ENCODE measurements around the gene BIRC6.

Gene BIRC6

DNA sequence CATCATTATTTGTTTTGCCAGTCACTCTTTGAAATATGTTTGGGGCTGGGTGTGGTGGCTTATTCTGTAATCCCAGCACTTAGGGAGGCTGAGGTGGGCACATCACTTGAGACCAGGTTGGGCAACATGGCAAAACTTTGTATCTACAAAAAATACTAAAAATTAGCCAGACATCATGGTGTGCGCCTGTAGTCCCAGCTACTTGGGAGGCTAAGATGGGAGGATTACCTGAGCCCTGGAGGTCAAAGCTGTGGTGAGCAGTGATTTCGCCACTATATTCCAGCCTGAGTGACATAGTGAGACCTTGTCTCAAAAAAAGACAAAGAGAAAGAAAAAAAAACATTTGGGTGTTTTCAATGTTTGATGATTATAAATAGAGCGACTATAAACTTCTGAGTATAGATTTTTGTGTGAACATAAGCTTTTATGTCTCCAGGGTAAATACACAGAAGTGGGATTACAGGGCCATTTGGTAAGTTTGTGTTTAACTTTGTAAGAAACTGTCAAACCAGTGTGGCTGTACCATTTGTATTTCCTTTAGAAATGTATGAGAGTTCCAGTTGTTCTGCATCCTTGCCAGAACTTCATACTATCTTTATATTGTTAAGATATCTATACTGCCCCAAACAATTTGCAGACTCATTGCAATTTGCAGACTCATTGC, 15.8 kb downstream of the BIRC6 start:
- DNase-seq: no peak

DNA sequence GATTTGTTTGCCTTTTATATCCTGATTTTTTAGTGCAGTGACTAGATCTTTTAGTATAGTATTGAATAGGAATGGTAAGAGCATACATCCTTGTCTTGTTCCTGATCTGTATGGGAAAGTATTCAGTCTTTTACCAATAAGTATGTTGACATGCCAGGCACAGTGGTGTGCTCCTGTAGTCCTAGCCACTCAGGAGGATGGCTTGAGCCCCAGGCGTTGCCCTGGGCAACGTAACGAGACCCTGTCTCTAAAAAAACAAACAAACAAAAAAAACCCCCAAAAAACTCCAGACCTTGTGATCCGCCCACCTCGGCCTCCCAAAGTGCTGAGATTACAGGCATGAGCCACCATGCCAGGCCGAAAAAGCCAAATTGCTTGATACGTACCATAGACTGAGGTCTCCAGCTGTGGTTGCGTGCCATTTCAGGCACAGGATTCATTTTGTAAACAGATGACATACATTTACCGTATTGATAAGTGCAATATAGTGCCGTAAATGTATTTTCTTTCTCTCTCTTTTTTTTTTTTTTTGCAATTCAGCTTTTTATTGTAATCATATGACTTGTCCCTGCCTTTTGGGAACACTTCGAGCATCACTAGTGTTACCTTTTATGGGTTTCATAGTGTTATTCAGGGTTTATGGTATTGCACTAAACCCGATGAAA, 18.5 kb downstream of the BIRC6 start:
- no peak for DNase-seq

DNA sequence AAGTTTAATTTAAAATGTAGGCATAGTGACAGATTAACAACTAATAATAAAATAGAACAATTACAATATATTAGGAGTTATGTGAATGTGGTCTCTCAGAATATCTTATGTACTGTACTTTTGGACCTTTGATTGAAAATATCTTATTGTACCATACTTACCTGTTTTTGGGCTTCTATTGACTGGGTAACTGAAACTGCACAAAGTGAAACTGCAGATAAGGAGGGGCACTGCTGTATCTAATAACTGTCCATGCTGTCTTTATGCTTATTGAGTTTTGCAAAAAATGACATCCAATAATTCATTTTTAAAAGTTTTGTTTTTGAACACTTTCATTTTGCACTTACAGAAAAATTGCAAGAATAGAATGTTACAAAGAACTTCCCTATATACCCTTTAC, 19.9 kb downstream of the BIRC6 start:
- no peak for DNase-seq

DNA sequence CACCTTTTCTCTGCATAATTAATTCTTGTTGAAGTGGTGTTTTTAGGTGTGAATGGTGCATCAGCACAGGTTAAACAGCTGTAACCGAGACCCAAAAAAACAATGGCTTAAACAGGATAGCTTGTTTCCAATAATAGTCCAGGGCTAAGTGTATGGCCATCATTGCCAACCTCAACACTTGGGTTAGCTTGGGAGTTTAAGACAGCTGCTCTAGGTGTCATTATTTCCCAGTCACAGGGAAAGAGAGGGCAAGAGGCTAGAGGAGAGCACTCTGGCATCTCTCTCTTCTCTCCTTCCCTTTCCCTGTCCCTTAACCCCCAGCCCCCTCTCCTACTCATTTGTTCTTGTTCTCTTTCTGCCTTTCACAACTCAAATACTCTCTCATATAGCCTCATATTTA, 21.1 kb downstream of the BIRC6 start:
- no peak for DNase-seq

DNA sequence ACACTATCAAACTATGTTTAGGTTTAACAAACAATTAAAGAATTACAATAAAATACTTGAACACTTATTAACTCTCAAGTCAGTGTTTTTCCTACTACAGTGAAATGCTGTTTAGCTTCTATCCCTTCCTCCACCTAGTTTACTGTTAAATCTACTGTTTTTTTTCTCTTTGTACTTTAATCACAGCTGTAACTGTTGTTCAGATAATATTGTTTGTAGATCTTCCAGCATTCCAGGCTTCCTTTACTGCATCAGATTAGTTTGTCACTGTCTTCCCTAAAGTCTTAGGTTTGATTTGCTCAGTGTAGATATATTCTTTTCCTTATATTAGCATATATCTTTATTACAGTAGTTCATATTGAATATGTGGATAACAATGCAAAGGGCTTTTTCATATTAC, 22.5 kb downstream of the BIRC6 start:
- no peak for DNase-seq

DNA sequence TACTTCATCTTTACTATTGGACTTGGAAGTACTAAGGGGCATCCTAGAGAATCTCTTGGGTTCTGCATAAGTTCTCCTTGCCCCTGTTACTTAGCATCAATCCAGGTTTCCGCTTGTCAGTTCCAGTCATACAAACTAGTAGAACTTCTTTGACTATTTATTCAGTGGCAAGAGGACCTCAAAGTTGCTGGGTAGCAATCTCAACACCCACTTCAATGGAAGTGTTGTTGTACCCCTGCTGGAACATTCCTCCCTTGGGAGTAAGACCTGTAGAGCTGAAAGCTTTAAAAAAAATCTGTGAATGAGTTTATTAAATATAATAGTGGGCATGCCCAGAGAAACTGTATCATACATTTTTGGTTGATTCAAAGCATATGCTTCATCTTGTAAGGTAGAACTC, 27.0 kb downstream of the BIRC6 start:
- DNase-seq: no peak

DNA sequence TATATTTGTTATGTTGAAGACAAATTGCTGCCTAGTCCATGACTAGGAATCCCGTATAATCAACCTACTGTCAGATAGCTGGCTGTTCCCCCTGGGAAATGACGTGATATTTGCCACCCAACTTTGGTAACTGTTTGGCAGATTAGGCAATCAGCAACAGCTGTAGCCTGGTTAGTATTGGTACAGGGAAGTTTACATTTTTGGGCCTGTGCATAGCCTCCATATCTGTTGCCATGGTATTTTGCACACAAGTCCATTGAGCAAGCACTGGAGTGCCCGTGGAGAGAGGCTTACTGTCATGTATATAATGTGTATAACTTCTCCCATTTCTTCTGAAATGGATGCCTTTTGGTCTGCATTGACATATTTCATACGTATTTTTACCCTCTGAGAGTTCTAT, 27.7 kb downstream of the BIRC6 start:
- peak; percentile 73 to 82 for DNase-seq

DNA sequence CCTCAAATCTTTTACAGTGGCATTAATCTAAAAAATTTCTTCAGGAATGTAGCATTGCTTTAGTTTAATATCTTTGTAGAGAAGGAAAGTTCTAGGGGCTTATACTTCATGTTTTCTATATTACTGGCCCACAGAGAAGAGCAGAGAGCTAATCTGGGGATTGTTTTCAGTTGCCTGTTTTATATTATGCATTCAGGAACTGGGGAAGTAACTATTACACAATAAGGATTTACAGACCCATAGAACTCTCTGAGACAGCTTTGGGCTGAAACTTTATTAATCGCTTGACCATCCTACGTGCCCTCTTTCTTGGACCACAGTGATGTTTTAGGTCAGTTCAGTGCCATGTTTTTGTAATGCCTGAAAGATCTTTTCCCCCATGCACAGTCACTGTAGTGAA, 29.9 kb downstream of the BIRC6 start:
- DNase-seq: peak in 1 of 2 donors; percentile 17

DNA sequence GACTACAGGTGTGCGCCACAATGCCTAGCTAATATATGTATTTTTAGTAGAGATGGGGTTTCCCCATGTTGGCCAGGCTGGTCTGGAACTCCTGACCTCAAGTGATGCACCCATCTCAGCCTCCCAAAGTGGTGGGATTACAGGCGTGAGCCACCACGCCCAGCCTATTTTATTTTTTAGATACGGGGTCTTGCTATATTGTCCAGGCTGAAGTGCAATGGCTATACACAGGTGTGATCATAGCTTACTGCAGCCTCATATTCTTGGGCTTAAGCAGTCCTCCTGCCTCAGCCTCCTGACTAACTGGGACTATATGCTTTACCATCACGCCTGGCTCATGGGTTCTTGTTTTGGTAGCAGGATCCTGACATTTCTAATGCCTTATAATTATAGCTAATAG, 42.4 kb downstream of the BIRC6 start:
- no peak for DNase-seq

DNA sequence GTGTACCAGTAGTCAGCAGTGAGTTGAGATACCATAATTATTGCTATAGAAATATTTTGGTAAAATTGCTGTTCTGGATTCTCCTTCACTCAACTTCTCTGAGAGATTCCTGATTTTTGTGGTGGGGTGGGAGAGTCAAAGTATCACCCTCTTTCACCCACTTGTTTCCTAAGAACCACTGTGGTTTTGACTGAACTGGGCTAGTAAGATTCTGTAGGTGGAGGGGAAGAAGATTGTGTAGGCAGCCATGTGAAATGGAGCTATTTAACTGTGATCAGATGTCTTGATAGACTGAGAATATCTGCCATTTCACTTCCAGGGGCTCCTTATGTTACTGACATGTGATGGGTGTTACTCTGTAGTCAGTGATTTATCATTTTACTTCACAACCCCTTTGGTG, 45.3 kb downstream of the BIRC6 start:
- peak; percentile 81 to 85 for DNase-seq

DNA sequence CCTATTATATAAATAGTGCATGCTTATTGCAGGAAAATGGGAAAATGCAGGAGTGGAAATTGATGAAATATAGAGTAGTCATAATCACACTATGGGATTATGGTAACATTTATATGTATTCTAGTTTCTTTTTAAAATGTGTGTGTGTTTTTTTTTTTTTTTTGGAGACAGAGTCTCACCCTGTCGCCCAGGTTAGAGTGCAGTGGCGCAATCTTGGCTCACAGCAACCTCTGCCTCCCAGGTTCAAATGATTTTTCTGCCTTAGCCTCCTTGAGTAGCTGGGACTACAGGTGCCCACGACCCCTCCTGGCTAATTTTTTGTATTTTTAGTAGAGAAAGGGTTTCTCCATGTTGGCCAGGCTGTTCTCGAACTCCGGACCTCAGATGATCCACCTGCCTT, 47.0 kb downstream of the BIRC6 start:
- DNase-seq: no peak

DNA sequence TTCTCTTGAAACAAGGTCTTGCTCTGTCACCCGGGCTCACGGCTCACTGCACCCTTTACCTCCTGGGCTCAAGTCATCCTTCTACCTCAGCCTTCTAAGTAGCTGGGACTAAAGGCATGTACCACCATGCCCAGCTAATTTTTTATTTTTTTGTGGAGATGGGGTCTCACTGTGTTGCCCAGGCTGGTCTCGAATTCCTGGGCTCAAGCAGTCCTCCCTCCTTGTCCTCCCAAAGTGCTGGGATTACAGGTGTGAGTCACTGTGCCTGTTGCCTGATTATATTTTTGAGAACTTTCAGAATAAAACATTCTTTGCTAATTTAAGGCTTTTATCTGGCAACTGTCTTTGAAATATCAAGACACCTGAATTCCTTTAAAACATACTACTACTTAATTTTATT, 47.9 kb downstream of the BIRC6 start:
- DNase-seq: no peak

DNA sequence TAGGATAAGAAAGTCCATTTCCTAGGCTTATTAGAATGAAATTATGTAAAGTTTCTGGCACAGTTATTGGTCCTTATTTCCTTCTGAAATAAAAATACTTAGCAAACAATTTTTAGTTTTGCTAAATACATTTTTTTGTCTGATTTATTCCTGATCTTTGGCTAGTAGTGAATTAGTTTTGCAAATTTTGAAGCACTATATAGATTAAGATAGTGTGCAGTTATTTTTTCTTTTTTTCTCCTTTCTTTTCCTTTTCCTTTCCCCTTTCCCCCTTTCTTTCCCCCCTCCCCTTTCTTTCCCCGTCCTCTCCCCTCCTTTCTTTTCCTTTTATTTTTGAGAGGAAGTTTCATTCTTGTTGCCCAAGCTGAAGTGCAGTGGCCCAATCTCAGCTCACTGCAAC, 59.7 kb downstream of the BIRC6 start:
- no peak for DNase-seq

DNA sequence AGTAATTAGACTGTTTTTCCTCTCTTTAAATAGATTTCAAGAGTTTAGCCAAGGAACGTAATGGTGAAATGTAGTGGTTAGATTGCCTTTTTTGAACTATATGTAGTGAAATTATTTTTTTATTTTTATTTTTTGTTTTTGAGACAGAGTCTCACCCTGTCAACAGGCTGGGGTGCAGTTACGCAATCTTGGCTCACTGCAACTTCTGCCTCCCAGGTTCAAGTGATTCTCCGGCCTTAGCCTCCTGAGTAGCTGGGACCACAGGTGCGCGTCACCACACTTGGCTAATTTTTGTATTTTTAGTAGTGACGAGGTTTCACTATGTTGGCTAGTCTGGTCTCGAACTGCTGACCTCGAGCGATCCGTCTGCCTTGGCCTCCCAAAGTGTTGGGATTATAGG, 60.8 kb downstream of the BIRC6 start:
- DNase-seq: no peak

DNA sequence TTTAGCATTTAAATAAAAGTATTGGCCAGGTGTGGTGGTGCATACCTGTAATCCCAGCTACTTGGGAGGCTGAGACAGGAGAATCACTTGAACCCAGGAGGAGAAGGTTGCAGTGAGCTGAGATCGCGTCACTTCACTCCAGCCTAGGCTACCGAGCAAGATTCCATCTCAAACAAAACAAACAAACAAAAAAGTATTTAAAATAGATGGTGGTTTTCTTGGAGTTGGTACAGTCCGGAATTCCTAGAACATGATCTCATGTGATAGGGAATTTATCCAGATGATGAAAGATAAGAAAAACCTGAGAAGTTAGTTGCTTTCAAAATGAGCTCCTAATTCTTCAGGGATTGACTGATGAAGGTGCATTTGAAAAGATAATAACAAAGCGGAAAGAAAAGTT, 62.0 kb downstream of the BIRC6 start:
- DNase-seq: no peak

DNA sequence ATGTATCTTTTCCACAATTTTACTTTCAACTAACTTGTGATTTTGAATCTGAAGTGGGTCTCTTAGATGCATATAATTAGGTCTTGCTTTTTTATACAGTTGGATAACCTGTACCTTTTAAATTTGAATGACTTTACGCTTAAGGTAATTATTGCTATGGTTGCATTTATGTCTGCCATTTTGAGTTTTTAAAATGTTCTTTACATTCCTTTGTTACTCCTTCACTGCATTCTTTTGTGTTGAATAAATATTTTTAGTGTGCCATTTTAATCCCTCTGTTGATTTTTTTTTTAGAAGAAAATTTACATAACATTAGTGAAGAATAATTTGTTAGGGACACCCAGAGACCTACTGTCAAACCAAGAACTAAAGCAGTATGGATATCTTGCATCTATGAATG, 65.3 kb downstream of the BIRC6 start:
- DNase-seq: no peak

DNA sequence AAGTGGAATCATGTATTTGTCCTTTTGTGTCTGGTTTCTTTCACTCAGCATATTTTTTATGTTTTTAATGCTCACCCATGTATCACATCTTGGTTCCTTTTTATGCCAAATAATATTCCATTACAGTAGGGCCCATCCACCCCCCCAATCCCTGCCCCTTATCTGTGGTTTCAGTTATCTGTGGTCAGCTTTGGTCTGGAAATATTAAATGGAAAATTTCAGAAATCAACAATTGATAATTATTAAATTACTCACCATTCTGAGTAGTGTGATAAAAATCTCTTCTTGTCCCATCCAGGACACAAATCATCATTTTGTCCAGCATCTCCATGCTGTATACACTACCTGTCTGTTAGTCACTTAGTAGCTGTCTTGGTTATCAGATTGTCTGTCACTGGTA, 66.7 kb downstream of the BIRC6 start:
- DNase-seq: no peak

DNA sequence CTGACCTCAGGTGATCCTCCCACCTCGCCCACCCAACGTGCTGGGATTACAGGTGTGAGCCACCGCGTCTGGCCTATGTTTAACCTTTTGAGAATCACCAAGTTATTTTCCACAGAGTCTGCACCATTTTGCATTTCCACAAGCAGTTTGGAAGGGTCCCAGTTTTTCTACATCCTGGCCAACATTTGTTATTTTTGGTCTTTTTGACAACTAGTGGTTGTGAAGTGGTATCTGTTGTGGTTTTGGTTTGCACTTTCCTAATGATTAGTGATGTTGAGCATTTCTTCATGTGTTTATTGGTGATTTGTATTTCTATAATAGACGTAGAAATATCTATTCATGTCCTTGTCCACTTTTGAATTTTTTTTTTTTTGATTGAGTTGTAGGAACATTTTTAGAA, 67.9 kb downstream of the BIRC6 start:
- DNase-seq: no peak

DNA sequence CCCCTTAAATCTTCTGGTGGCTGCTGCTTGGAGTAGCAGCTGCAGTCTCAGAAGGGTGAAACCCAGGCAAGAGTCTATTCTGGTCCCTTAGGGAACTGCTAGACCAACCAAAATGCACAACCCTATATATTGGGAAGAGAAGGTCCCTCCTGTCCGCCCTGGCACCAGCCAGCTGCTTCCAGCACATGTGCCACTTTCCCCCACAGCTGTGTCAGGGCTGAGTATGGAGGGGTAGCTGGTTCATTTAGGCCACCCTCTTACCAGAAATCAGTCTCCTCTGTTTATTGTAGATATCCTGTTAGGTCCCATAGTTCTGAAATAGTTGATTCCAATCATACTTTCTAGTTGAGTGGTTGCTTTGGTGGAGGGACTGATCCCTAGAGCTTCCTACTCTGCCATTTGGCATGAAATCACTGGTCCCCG, 68.9 kb downstream of the BIRC6 start:
- DNase-seq: no peak

DNA sequence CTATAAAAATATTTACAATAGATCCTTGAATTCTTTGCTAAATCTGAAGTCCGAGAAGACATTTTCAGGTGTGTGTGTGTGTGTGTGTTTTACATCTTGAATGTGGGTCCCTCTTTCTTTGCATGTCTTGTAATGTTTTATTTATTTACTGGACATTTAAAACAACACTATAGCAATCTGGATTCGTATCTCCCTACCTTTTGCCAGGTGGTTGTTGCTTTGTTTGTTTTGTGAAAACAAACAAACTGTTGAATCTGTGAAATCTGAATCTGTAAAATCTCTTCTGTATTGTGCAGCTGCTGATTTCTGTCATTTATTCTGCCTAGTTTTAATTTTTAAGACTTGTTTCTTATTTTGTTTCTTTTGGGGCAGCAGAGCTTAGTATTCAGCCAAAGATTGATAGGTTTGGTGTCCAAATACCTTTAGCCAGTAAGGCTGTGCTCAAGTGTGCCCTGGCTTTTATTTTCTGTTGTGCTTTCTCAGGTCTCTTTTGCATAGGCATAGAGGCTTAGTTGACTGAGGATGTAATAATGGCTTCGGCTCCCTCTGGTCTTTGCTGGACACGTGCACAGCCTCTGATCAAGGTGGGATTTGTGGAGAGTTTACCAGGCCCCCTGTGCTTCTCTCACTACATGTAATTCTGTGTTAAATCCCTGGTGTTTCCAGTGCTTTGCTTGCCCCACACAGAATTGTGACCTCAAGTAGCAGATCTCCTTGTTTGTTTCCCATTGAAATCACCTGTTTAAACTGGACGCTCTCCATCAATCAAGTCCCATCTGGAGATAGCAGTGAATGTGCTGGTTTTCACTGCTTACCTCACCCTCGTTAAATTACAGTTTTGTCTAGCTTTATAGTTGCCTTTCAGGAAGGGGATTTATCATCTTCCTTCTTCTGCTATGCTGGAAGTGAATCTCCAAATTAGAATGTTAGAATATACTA, 71.1 kb downstream of the BIRC6 start:
- DNase-seq: no peak

DNA sequence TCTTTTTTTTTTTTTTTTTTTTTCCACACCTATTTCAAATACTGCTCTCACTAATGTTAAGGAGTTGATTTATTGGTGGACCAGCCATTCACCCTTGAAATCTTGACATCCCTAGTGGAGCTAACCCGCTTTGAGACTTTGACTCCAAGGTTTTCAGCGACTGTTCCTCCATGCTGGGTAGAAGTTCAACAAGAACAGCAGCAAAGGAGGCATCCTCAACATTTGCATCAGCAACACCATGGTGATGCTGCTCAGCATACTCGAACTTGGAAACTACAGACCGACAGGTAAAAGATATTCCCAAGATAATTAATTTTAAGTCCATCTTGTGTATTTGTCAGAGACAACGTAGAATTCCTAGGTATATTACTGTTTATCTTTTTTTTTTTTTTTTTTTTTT, 74.0 kb downstream of the BIRC6 start:
- no peak for DNase-seq

DNA sequence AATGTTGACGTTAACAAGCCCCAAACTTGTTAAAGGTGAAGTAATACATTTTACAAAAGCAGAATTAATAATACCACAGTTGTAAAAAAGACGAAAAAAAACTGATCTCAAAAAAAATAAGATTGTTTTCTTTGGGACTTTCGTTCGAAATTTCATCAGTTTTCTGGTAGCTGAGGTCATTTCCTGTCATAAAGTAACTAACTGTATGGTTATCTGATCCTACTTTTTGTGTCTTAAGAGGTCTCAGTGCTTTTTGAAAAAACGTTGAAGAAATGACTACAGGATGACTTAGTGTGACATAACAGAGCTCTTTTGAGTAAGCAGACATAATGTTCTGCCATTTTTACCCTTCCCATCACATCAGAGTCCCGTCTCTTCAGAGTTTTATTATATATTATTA, 79.3 kb downstream of the BIRC6 start:
- no peak for DNase-seq

DNA sequence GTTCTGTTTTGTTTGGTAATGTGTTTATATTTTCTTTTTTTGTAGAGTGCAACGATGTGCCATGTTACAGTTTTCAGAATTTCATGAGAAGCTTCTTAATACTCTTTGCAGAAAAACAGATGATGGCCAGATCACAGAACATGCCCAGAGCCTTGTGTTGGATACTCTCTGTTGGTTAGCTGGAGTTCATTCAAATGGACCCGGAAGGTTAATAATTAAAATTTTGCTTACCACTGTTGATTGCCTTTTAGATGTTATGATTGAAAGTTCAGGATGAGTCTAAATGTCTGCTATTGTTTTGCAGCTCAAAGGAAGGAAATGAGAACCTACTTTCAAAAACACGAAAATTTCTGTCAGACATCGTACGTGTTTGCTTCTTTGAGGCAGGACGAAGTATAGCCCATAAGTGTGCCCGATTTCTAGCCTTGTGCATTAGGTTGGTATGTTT, 85.2 kb downstream of the BIRC6 start:
- no peak for DNase-seq

DNA sequence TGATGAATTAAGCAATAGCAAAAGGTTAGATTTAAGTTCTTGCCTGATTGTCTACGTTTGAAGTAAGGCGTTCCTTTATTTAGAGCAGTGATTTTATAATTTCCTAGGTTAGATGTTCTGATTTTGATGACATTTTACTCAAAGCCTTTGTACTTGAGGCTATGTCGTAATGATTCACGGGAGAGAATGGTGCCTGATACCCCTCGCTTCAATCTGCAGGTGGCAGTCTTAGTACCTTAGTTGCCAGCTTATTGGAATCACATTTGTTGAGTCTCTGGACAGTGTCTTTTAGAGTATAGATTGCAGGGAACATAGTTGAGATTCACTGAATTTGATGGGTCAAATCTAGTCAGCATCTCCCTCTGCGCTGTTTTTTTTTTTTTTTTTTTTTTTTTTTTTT, 89.5 kb downstream of the BIRC6 start:
- no peak for DNase-seq

All from inflammatory macrophage (primary cell).